ENCODE measurements around the gene MYH7B. TPM values are rescaled to one million over a fixed set of nuclear protein-coding genes. Genes with fewer than 3 reads are reported as not detected.

Gene MYH7B
- total RNA-seq, 3 donors from 2014 or later = 0.66 to 1.1 (median 0.73) TPM

DNA sequence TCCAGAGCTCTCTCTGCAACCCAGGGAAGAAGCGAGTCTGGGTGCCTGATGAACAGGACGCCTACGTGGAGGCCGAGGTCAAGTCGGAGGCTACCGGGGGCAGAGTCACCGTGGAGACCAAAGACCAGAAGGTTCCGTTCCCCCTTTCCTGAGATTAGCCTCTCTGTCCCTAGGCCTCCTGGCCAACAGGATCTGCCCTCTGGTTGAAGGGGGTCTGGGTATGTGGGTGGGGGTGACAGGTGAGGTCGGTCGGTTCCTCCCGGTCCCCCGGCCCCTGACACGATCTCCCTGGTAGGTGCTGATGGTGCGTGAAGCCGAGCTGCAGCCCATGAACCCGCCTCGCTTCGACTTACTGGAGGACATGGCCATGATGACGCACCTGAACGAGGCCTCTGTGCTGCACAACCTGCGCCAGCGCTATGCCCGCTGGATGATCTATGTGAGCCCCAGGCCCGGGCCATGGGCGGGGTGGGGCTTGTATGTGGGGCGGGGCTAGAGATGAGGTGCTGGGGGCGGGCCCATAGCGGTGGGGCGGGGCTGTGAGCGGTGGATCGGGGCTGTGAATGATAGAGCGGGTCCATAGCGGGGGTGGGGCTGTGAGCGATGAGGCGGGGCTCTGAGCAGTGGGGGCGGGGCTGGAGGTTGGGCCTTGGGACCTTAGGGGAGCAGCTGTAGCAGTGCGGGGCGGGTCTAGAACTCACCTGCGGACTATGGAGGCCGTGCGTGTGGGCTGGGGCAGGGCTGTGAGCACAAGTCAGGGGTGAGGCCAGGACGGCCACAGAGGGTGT is 23.9 kb downstream of the MYH7B start:
- peaks cover 3 to 10% of the 10 kb centered on the region in 2 donors for H3K27me3 ChIP-seq
- DNase-seq (ENCODE audit: low spot score in 2 of 2) = peak in 1 of 2 donors; percentile 48
- no peaks in the 10 kb centered on the region for H3K9me3 ChIP-seq
- no peaks in the 10 kb centered on the region for H3K4me1 ChIP-seq
- no peak for TF ChIP-seq POLR2A (IDR thresholded peaks at IDR 0.05)
- no peak for TF ChIP-seq POLR2AphosphoS5 (IDR thresholded peaks at IDR 0.05)
- TF ChIP-seq, protein P1, sequence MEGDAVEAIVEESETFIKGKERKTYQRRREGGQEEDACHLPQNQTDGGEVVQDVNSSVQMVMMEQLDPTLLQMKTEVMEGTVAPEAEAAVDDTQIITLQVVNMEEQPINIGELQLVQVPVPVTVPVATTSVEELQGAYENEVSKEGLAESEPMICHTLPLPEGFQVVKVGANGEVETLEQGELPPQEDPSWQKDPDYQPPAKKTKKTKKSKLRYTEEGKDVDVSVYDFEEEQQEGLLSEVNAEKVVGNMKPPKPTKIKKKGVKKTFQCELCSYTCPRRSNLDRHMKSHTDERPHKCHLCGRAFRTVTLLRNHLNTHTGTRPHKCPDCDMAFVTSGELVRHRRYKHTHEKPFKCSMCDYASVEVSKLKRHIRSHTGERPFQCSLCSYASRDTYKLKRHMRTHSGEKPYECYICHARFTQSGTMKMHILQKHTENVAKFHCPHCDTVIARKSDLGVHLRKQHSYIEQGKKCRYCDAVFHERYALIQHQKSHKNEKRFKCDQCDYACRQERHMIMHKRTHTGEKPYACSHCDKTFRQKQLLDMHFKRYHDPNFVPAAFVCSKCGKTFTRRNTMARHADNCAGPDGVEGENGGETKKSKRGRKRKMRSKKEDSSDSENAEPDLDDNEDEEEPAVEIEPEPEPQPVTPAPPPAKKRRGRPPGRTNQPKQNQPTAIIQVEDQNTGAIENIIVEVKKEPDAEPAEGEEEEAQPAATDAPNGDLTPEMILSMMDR (IDR thresholded peaks at IDR 0.05) = no peak
- no peak overlapping the region for H3K4me3 ChIP-seq
- no peaks in the 10 kb centered on the region for H3K36me3 ChIP-seq
- intact Hi-C loops (cut with DNase I; ENCODE audit: low total_unique reads) = no loop called here
- no peak overlapping the region for H3K27ac ChIP-seq

DNA sequence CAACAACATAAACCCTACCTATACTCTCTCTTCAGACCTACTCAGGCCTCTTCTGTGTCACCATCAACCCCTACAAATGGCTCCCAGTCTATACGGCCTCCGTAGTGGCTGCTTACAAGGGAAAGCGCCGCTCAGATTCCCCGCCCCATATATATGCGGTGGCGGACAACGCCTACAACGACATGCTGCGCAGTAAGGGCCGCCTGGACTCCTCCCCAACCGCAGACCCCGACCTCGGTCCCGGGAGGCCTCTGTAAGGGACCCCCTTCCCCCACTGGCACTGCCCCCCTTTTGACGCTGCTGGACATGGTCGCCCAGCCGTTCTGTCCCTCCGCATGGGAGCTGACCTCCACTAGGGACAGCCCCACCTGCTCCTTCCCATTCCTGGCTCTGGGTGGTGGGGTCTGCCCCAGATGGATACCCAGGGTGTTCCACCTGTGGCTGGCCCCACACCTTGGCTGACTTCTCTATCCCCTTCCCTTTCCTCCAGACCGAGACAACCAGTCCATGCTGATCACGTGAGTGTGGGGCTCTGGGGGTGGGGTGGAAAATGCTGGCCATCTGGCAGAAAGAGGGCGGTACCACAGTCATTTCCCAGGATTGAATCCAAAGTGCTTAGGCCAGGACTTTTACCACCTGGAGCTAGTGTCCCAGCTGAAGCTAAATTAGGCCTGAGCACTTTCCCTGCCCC is 25.0 kb downstream of the MYH7B start:
- no peak for DNase-seq (ENCODE audit: low spot score in 2 of 2)
- TF ChIP-seq, protein P1 (IDR thresholded peaks at IDR 0.05) = no peak
- TF ChIP-seq POLR2A (IDR thresholded peaks at IDR 0.05) = no peak
- TF ChIP-seq POLR2AphosphoS5 (IDR thresholded peaks at IDR 0.05) = no peak

DNA sequence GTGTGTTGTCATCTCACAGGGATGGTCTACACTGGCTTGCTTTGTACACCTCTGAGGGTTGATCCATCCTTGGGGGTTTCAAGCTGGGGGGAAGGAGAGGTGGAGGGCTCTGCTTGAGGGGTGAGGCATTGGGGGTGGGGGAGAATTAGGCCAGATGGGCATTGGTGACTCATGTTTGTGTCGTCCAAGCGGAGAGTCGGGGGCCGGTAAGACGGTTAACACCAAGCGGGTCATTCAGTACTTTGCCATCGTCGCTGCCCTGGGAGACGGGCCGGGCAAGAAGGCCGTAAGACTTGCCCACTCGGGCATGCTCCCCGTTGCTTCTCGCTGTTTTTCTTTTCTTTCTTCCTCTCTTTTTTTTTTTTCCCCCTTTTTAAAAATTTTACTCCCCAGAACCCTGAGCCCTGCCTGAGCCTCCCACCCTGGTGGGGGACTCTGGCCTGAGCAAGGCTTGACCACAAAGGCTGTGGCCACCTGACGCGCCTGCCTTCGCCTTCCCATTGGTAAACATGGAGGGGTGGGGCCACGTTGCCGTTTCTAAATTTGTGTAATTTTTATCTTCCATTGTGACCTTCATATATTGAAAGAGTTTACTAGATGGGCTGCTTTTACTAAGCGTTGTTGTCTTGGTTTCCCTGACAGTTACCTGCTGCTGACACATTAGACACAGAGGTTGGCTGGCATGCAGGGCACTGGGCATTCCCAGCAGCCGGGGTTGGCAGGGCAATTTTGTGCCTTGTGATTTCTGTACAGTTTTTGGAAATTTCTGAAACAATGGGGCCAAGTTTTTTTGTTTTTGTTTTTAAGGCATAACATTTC is 26.8 kb downstream of the MYH7B start:
- no peak for DNase-seq (ENCODE audit: low spot score in 2 of 2)
- Histone ChIP-seq H3K36me3 (no peaks in the 10 kb centered on the region), H3K9me3 (no peaks in the 10 kb centered on the region), H3K4me3 (no peak overlapping the region), H3K4me1 (no peaks in the 10 kb centered on the region), H3K27ac (no peak overlapping the region), H3K27me3 (peaks cover 4 to 10% of the 10 kb centered on the region in 2 donors)
- intact Hi-C loops (cut with DNase I; ENCODE audit: low total_unique reads) = no loop called here
- TF ChIP-seq POLR2AphosphoS5 (IDR thresholded peaks at IDR 0.05) = no peak
- no peak for TF ChIP-seq POLR2A (IDR thresholded peaks at IDR 0.05)
- TF ChIP-seq, protein P1 (IDR thresholded peaks at IDR 0.05) = no peak

More for the DNA sequence above, 25.0 kb downstream of the MYH7B start:
- no peak overlapping the region for H3K4me3 ChIP-seq
- H3K4me1 ChIP-seq = no peaks in the 10 kb centered on the region
- H3K36me3 ChIP-seq = no peaks in the 10 kb centered on the region
- H3K27ac ChIP-seq = no peak overlapping the region
- intact Hi-C loops (cut with DNase I; ENCODE audit: low total_unique reads) = no loop called here
- peaks cover 4 to 10% of the 10 kb centered on the region in 2 donors for H3K27me3 ChIP-seq
- H3K9me3 ChIP-seq = no peaks in the 10 kb centered on the region

DNA sequence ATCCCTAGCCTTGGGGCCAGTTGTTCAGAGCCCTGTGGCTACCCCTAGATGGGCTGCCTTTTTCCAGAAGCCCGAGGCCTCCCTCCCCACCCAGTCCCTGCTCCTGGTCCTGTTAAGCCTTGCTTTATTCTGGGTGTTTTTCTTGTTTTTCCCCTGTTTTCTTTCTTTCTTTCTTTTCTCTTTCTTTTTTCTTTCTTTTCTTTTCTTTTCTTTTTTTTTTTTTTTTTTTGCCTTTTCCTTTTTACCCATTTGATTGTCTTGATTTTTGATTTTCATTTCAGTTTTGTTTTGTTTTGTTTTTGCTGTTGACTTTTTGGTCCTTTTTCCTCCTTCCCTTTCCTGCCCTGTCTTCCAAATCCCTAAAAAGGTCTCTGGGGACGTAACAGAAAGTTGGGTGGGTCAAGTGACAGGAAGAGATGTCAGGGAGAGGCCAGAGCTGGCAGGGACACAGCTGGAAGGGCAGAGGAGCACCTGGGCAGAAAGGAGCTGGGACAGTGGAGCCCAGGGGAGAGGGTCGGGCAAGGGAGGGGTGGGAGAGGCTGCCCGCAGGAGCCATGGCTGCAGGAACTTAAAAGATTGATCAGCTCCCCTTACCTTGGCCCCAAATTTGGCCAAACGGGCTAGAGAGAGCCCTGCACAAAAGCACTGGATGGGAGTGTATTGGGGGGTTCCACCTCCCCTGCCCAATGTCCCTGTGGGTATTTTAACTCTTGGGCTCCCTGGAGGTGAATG is 27.6 kb downstream of the MYH7B start:
- Histone ChIP-seq H3K4me3 (no peak overlapping the region), H3K36me3 (no peaks in the 10 kb centered on the region), H3K4me1 (no peaks in the 10 kb centered on the region), H3K27ac (no peak overlapping the region), H3K9me3 (no peaks in the 10 kb centered on the region), H3K27me3 (peaks cover 4 to 10% of the 10 kb centered on the region in 2 donors)
- intact Hi-C loops (cut with DNase I; ENCODE audit: low total_unique reads) = no loop called here
- no peak for DNase-seq (ENCODE audit: low spot score in 2 of 2)
- TF ChIP-seq, protein P1 (IDR thresholded peaks at IDR 0.05) = no peak
- TF ChIP-seq POLR2AphosphoS5 (IDR thresholded peaks at IDR 0.05) (no peak), POLR2A (IDR thresholded peaks at IDR 0.05) (no peak)
